Activated CD8-positive, alpha-beta memory T cell treated with anti-CD3 and anti-CD28 coated beads for 24 hours (primary cell): Measurements from ENCODE around the gene RPL18A.
A peak's percentile ranks its signal among the peaks of the same experiment; 100 is the strongest.

Source experiments
- DNase-seq: peaks from one replicate; pipeline ENCODE4 v3.0.0-alpha.2; 2020

The RPL18A gene

DNA sequence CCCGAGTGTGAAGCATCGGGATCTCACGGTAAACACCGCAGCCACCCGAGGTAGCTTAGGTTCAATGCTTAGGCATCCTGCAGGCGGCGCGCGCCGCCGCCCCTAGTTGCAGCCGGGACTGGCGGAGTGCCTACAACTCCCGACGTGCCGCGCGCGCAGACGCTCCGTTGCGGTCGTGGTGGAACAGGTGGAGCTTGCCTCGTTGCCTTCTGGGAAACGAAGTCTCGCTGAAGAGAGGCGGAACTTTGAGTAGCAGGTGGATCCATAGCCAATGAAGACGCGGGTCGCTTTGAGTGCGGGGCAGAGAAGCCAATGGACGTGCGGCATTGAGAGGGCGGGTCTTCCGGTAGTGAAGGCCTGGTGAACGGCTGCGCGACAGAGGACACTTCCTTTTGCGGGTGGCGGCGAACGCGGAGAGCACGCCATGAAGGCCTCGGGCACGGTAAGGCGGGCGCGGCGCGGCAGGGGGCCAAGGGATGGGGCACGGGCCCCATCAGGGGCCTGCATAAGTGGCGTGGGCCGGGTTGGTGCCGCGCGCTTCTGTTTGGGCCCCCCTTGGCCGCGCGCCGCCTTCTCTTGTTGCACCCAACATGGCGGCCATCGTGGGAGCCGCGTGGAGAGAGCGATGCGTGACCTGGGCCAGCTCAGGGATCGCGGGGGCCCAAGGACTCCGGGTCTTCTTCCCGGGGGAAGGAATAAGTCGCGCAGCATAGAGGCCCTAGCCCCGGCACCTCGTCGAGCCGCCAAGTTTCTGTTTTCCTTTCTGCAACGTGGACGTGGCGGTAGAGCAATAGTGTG is at the start of gene RPL18A:
Gene RPL18A, plus strand, starts transcription at position 378 of the 798 bp plus-strand sequence. Its CDS starts 47 bp downstream, at position 425.
- peak; percentile 98 for DNase-seq

DNA sequence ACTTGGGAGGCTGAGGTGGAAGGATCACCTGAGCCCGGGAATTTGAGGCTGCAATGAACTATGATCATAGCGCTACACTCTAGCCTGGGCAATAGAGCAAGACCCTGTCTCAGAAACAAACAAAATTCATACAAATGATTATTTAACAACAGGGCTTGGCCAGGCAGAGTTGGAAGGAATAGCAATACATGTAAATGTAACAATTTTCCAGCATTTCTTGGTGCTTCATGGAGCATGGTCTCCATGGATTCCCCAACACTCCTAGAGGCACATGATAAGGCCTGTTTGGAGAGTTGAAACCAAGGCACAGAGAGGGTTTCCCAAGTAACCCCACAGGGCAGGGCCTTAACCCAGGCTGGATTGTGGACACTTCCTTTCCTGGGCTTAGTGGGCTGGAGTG is 48.6 kb upstream of the RPL18A start:
- DNase-seq, result no peak

DNA sequence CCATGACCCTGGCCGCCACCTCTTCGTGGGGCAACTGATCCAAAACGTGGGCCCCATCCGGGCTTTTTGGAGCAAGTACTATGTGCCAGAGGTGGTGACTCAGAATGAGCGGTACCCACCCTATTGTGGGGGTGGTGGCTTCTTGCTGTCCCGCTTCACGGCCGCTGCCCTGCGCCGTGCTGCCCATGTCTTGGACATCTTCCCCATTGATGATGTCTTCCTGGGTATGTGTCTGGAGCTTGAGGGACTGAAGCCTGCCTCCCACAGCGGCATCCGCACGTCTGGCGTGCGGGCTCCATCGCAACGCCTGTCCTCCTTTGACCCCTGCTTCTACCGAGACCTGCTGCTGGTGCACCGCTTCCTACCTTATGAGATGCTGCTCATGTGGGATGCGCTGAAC is 48.0 kb upstream of the RPL18A start:
- no peak for DNase-seq

DNA sequence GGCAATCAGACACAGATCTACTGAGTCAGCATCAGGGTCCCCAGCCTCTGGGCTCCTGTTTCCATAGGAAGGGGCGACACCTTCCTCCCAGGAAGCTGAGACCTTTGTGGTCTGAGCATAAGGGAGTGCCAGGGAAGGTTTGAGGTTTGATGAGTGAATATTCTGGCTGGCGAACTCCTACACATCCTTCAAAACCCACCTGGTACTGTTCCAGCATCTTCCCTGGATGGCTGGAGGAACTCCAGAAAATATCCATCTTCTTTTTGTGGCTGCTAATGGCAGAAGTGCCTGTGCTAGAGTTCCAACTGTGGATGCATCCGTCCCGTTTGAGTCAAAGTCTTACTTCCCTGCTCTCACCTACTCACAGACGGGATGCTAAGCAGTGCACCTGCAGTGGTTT is 47.6 kb upstream of the RPL18A start:
- DNase-seq, result no peak

DNA sequence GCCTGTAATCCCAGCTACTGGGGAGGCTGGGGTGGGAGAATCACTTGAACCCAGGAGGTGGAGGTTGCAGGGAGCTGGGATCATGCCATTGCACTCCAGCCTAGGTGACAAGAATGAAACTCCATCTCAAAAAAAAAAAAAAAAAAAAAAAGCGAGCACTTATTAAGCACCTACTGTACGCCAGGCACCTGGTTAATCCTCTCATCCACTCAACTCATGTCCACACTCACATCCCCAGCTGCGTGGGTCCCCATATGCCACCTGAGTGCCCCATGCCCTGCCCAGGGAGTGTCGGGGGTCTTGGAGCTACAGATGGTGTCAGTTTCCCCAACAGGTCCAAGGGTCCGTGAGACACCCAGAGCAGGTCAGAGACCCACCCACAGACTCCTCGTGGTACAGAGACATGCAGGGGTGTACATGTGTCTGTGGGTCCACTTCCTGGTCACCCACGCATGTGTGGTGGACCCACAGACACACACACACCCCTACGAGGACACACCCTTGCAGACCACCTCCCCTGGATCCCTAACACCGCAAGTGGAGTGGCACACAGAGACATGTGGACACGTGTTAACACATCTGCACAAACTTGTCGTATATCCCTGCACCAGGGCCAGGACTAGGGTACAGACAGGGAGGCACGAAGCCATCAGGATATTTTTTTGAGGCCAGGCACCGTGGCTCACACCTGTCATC is 41.9 kb upstream of the RPL18A start:
- no peak for DNase-seq

DNA sequence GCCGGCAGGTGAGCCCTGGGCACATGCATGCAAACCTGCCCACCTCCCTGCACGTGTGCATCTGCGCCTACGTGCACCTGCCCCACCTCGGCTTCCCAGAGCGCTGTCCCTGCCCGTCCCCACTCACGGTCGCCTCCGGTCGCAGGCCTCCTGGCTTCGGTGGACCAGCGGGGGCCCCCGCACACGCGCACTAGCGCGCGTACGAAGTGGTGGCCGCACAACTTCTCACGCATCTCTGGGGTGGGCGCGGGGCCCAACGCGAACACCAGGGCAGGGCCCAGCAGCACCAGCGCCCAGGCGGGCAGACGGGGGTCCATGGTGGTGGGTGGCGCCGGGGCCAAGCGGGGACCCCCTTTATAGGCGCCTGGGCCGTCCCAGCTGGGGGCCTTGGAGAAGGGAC is 38.5 kb upstream of the RPL18A start, which contains the start of gene INSL3:
Gene INSL3, minus strand, starts transcription at position 330 of the 400 bp plus-strand sequence. Its CDS starts 13 bp downstream, at position 317.
- DNase-seq, result no peak

DNA sequence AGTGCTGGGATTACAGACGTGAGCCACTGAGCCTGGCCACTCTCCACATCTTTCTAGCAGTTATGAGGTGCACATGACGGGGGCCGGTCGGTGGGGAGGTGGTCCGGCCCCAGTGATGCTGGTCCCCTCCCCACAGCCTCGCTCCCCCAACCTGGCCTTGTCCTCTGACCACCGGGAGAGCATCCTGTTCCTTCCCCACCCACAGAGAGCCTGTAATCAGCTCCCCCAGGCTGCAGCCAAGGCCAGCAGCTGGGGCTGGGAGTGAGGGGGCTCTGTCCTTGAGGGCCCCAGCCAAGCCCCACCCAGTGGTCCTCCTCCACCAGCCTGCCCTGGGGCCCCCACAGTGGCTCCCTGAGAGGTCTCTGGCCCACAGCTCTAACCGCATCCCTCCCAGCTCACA is 35.4 kb upstream of the RPL18A start:
- no peak for DNase-seq

DNA sequence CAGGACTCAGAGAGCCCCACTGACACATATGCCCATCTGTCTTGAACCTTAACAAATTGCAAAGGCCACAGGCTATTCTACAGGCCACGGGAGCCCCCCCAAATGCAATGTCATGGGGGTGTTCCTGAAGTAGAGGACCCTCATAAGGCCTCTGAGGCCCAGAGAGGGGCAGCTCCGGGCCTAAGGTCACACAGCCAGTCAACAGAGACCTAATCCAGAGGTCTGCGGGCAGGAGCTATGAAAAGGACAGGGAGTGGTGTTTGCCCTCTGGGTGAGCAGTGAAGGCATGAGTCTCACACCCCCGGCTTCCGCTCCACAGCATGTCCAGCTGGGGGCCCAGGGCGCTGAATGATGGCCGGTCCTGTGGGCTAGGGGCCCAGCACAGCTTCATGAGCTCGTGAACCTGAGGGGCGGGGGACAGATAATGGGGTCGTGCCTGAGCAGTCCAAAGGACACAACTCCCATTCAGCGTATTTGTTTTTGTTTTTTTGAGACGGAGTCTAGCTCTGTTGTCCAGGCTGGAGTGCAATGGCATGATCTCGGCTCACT is 33.1 kb upstream of the RPL18A start:
- no peak for DNase-seq

DNA sequence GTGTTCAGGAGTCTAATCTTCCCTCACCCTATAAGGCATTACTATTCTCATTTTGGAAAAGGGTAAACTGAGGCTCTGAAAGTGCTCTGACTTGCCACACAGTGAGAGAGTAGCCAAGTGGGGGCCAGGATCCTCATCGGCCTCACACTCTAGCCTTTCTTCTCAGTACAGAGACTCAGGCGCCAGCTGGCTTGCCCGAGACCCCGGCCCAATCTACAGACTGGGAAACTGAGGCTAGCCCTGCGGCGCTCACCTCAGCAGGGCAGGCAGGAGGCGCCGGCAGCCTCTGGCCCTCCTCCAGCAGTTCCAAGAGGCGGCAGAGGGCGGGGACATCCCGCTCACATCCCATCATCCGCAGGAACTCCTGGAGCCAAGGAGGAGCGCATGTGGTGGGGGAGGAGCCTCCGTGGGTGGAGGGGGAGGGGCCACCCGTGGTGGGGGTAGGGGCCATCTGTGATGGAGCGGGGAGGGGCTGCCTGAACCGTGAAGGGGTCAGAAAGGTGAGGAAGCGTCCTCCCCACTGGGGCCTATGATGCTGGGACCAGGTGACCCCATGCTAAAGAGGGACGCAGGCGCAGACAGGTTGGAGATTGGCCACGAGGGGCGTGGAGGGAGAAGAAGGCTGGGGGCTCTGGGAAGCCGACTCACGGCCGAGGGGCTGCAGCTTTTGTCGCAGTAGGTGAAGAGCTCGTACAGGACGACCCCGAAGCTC is 29.7 kb upstream of the RPL18A start:
- DNase-seq, result no peak

DNA sequence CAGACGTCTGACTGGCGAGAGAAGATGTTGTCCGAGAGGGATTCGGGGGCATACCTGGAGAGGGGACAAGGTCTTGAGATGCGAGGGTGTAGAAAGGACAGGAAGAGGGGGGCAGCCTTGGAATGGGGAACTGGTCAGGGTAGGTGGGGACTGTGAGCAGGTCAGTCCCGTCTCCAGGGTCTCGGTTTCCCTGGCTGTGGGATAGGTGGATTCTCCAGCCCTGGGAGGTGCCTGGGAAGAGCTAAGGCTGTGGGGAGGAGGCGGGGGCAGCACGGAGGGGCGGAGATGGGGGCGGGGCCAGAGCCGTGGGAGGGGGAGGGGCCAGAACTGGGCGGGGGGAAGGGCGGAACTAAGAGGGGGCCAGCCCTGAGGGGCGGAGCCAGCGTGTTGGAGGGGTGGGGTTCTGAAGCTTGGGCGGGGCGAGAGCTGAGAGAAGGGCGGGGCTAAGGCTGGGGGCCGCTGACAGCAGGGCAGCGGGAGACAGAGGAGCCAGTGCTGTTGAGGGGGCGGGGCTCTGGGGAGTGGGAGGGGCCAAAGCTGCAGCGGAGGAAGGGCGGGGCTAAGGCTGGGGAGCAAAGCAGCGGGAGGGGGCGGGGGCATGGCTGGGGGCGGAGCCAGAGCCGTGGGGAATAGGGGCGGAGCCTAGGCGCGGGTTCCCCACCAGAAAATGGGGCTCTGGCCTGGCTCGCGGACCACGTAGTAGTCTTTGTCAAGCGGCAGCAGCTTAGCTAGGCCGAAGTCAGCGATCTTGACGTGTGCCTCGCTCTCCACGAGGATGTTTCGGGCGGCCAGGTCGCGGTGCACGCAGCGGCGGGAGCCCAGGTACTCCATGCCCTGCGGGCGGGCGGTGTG is 28.9 kb upstream of the RPL18A start:
- peak; percentile 75 for DNase-seq

DNA sequence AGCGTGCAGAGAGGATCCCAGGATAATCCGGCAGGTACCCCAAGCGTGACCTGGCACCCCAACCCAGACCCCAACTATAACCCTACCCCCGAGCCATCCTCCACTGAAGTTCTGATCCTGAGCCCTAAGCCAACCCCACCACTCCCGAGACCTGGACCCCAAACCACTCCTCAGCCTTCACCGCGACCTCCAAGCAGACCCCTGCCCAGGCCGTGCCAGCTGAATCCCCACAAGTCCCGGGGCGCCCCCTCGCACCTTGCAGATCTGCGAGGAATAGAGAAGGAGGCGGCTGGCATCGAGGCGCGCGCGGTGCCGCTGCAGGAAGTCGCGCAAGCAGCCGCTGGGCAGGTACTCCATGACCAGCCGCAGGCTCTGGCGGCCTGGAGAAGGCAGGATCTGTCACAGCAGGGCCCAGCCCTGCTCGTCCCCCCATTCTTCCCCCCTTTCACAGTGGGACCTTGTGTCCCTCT is 28.3 kb upstream of the RPL18A start:
- no peak for DNase-seq

DNA sequence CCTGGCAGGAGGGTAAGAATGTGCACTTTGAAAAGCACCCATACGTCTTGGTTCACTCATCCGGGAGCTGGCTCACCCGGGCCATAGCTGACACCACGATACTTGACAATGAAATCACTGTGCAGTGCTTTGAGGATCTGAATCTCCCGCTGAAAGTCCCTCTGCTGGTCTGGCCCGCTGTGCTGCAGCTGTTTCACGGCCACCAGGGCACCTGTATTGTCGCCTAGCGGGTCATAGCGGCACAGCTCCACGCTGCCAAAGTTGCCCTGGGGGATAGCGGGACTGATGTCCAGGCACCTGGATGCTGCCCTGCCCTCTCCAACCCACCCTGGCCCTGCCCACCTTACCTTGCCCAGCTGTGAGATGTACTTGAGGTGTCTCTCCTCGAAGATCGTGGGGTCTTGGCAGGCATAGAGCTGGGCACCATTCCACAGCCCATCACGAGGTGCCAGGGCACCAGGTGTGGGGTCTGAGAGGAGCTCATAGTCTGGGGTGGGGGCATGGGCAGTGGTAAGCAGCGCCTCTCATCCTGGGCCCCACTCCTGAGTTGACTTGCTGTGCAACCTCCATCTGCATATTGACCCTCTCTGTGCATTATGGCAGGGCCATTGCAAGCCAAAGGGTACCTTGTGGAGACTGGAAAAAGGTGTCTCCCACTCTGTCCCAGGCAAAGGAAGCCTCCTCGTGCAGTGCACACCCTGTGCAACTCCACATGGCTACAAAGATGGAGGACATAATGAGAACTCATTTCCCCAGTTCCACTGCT is 27.1 kb upstream of the RPL18A start:
- no peak for DNase-seq

DNA sequence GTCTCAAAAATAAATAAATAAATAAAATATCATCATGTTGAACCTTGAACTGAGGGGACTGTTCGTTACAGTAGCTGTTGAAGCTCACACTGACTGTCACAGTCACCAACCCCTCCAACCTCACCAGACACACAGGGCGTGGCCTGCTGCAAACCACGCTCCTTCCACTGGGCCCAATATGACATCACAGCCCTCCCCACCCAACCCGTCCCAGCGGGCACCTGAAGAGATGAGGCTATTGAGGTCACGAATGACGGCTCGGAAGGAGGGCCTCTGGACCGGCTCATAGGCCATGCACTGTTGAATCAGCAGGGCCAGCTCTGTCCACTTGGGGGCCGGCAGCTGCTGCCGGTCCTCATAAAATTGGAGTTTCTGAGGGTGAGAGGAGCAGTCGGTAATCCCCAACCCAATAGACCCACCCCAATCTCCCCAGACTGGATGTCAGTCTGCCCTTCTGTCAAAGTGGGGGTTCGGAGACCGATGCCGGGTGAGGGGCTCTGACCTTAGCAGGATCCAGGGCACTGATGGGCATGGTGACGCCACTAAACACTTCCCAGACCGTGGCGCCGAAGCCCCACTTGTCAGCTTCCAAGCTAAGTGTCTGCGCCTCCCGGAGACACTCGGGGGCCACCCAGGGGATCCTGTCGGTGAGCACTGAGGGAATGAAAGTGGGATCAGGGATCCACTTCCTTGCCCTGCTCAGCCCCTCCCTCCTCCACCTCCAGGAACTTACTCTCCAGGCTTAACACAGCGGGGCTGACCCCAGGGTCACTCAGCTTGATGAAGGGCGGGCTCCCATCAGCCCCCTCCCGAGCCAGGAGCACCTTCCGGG is 25.1 kb upstream of the RPL18A start:
- DNase-seq, result no peak

DNA sequence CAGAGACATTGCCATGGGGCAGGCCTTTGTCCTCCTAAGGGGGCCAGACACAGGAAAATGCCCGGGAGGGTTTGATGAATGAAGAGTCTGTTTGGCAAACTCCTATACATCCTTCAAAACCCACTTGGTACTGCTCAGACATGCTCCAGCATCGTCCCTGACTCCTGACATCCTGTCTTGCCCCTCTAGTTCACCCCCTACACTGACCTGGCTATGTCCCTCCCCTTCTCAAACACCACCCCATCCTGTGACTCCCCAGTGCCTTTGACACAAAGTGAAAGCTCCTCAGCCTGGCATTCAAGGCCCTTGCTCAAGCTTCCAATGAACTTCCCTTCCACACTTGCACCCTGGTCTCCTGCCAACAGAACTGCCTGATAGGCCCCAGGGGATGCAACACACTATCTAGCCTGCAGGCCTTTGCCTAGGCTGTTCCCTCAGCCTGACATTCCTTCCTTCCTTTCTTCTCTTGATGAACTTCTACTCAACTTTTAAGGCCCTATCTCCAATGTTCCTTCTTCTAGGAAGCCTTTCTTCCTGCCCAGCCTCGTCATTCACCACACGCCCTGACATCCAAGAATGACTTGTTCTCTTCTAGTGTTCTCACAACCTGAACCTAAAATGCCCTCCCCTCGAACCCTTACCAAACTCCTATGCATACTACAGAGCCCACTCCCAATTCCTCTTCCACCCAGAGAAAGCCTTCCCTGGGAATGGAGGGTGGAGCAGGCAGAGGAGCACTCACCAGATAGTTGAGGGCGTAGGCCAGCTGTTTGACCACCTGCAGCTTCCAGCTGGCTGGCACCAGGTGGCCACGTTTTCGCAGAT is 24.3 kb upstream of the RPL18A start:
- no peak for DNase-seq

DNA sequence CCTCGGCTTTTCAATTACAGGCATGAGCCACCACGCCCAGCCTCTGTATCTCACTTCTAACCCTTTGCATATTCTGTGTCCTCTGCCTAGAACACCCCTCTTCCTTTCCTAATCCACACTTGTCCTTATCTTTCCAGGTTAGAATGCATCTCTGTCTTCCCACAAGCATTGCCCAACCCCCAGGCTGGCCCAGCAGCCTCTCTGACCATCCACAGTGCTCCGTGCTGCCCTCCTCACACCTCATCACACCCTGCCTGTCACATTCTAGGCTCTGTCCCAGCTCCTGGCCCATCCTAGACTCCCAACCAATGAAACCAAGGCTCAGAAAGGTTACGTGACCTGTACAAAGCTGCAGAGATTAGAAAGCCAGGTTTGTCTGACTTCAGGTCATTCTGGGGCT is 23.2 kb upstream of the RPL18A start:
- no peak for DNase-seq

DNA sequence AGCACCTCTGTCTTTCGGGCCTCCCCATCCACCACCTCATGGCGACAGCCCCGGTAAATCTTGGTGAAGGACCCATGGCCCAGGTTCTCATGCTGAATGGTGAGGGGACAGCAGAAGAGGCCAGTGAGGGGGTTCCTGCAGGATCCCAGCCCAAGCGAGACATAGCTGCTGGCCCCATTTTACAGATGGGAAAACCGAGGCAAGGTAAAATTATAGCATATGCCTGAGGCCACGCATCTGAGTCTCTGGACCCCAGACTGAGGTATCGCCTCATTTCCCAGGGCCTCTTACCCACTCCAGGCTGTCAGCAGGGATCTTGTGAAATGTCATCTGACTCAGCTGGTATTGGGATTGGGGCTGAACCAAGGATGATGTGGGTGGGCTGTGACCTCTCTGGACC is 21.7 kb upstream of the RPL18A start:
- no peak for DNase-seq

DNA sequence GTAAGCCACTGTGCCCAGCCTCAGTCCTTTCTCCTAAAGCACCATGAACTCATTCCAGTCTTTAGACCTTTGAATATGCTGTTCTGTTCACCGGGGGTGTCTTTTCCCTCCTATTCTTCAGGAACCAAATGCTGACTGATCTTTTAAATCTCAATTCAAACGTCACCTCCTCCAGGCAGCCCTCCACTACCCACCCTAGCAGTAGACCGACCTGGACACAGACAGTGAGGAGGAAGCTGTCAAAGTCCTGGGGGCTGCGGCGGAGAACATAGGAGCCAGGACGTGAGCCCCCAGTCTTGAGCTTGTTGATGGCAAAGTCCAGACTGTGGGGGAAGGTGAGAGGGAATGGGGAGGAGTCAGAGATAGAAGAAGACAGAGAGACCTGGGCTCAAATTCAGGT is 19.7 kb upstream of the RPL18A start:
- DNase-seq, result no peak

DNA sequence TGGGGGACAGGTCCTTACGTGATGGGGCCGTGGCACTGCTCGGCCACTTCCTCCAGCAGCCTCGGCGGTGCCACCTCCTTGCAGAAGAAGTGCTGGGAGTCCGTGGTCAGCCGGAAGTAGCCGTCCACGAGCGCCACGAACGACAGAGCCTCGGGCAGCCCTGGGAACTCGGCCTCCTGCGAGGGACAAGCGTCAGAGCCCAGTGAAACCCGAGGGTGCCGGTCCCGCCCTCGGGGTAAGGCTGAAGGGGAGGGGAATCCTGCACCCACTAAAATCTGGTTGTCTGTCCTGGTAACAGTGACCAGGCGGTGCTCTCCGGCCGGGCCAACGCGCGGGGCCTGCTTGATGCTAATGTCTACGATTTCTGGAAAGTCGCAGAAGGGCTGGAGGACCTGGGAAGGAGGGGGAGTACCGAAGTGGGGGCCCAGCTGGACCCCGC is 18.3 kb upstream of the RPL18A start:
- DNase-seq, result no peak
